Smooth muscle cell of bladder (primary cell): Measurements from ENCODE around the gene TRIM44. TPM values are rescaled to one million over a fixed set of nuclear protein-coding genes. Genes with fewer than 3 reads are reported as not detected.

Experiments
- total RNA-seq: library from RNA; depleted of rRNA; stranded (reverse); fragments of >200 nt; gene quantifications from 2 replicates; pipeline ENCODE4 v1.2.3, GENCODE V29; 2014

The TRIM44 gene, protein sequence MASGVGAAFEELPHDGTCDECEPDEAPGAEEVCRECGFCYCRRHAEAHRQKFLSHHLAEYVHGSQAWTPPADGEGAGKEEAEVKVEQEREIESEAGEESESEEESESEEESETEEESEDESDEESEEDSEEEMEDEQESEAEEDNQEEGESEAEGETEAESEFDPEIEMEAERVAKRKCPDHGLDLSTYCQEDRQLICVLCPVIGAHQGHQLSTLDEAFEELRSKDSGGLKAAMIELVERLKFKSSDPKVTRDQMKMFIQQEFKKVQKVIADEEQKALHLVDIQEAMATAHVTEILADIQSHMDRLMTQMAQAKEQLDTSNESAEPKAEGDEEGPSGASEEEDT
- 9.0 and 24.4 TPM in 2 replicates for total RNA-seq

GRCh38 chr11:35662649-35663407 is at the start of gene TRIM44:
TRIM44 (plus strand) TSS chr11:35662775; CDS start chr11:35663112, 337 bp downstream.

GRCh38 chr11:35617687-35618496 is 44.7 kb upstream of the TRIM44 start, which contains the start of gene FJX1:
FJX1 (plus strand) TSS chr11:35618460; CDS start chr11:35618637, 177 bp downstream.

Other genes starting within 250 kb of the TRIM44 start
- 6.2 and 6.5 TPM in 2 replicates for gene SLC1A2, start 243.2 kb upstream of the TRIM44 start, total RNA-seq
- 499 and 594 TPM in 2 replicates for gene PAMR1, start 137.2 kb upstream of the TRIM44 start, total RNA-seq
- gene FJX1, start 44.3 kb upstream of the TRIM44 start, total RNA-seq: 7.3 and 10.4 TPM in 2 replicates